ENCODE measurements around the gene ENPP3. TPM values are rescaled to one million over a fixed set of nuclear protein-coding genes. Genes with fewer than 3 reads are reported as not detected.

Gene ENPP3
- total and polyA plus RNA-seq, 2 of the 13 experiments (the other 11 are each of a cell fraction or from before 2014, with no cell fraction given): 40.0 to 75.4 TPM

- TF ChIP-seq ZBTB25 (CRISPR knock-in tag; IDR thresholded peaks at IDR 0.05): peak; percentile 98
- TF ChIP-seq HCFC1 (IDR thresholded peaks at IDR 0.05; ENCODE audit: low read depth, low read length): peak; percentile 95
- TF ChIP-seq NFE2L2 (IDR thresholded peaks at IDR 0.05; ENCODE audit: low read length): peak; percentile 16; the same call in 1 of the 2 replicates
- TF ChIP-seq ZNF891 (CRISPR knock-in tag; IDR thresholded peaks at IDR 0.05): peak; percentile 99
- TF ChIP-seq CSRNP1 (CRISPR knock-in tag; IDR thresholded peaks at IDR 0.05): peak; percentile 99
- peak; percentile 91; the same call in 1 of the 2 replicates for TF ChIP-seq PRDM10 (CRISPR knock-in tag; IDR thresholded peaks at IDR 0.05; ENCODE audit: low read depth)
- no peak; the same call in 1 of the 2 replicates for TF ChIP-seq HOXA9 (CRISPR knock-in tag; IDR thresholded peaks at IDR 0.05; ENCODE audit: borderline replicate concordance)
- TF ChIP-seq ZNF282 (IDR thresholded peaks at IDR 0.05; ENCODE audit: partially characterized antibody): no peak
- TF ChIP-seq ZNF230 (CRISPR knock-in tag; IDR thresholded peaks at IDR 0.05): peak; percentile 100
- TF ChIP-seq ZNF598 (CRISPR knock-in tag; IDR thresholded peaks at IDR 0.05; ENCODE audit: borderline replicate concordance): peak; percentile 100
- TF ChIP-seq ZNF776 (CRISPR knock-in tag; IDR thresholded peaks at IDR 0.05): peak; percentile 99
- peak; percentile 99 for TF ChIP-seq PHF21A (CRISPR knock-in tag; IDR thresholded peaks at IDR 0.05)
- TF ChIP-seq ZFY (CRISPR knock-in tag; IDR thresholded peaks at IDR 0.05): peak; percentile 95
- TF ChIP-seq TOPORS (CRISPR knock-in tag; IDR thresholded peaks at IDR 0.05): peak; percentile 100
- peak; percentile 84; the same call in 1 of the 2 replicates for TF ChIP-seq SRF (IDR thresholded peaks at IDR 0.05; ENCODE audit: low read depth, low read length)
- no peak for TF ChIP-seq NFE2 (CRISPR knock-in tag; IDR thresholded peaks at IDR 0.05)
- TF ChIP-seq ZNF547 (CRISPR knock-in tag; IDR thresholded peaks at IDR 0.05): peak; percentile 100
- peak; percentile 90; the same call in 1 of the 2 replicates for TF ChIP-seq REL (CRISPR knock-in tag; conservative IDR thresholded peaks at IDR 0.05)
- TF ChIP-seq DMTF1 (CRISPR knock-in tag; IDR thresholded peaks at IDR 0.05): peak; percentile 94
- peak; percentile 99 for TF ChIP-seq EED (CRISPR knock-in tag; IDR thresholded peaks at IDR 0.05)
- TF ChIP-seq KDM3A (CRISPR knock-in tag; IDR thresholded peaks at IDR 0.05; ENCODE audit: low read depth): peak; percentile 100
Measured at GRCh38 chr6:131627724-131628682, 9.1 kb upstream of the ENPP3 start, which contains the start of gene MED23 (continued).
